Measurements from ENCODE around the gene ANKRD9.
A peak's percentile ranks its signal among the peaks of the same experiment; 100 is the strongest.
"Not testable (repeated sequence)": the region's sequence is repeated elsewhere in the genome, so short reads cannot be mapped to it uniquely, and the experiment has no call there.

Gene ANKRD9, protein sequence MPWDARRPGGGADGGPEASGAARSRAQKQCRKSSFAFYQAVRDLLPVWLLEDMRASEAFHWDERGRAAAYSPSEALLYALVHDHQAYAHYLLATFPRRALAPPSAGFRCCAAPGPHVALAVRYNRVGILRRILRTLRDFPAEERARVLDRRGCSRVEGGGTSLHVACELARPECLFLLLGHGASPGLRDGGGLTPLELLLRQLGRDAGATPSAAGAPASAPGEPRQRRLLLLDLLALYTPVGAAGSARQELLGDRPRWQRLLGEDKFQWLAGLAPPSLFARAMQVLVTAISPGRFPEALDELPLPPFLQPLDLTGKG

DNA sequence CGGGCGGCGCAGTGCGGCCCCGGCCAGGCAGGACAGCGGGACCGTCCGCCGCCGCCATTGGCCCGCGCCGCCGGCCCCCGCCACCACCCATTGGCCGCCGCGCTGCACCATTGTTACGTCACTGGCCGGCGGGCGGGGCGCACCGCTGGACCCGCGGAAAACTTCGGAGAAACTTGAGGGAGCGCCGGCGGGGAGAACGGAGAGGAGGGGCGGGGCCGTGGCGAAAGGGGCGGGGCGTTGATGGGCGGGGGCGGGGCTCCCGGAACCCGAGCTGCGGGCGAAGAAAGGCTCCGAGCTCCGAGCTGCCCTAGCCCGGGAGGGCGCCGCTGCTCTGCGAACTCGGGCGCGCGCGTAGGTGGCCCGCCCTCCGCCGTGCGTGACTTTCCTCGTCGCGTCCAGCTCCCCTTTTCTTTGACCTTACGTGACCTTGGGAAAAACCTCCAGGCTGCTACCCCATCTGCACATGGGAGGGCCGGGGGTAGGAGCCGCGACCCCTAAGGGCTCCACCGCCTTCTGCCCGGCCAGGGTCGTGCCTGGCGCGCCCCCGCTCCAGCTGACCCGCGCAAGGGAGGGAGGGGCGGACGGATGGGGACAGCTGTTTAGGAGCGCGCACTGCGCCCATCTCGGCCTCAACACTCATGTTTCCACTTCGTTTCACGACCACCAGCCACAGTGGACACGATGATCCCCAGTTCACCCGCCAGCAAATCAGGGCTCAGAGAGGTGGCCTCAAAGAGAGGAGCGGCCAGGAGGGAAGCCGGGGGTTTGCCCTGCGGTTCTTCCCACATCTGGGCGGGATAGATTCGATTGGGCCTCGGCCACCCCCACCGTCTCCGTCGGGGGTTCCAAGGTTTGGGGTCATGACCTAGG is at the start of gene ANKRD9:
Gene ANKRD9, minus strand, starts transcription at position 31 of the 870 bp plus-strand sequence. CDS start 1,887 bp downstream, outside the sequence.
- no peaks in the 10 kb centered on the region for H3K9me3 Mint-ChIP-seq
- peak within 1 kb of the TSS; percentile 80 for H3K4me3 Mint-ChIP-seq
- H3K27ac Mint-ChIP-seq, result peak within 1 kb of the TSS; percentile 67
- H3K36me3 Mint-ChIP-seq, result peaks cover 4% of the 10 kb centered on the region
- H3K4me1 Mint-ChIP-seq, result peaks cover 19% of the 10 kb centered on the region
- peak; percentile 92 for DNase-seq
- H3K27me3 Mint-ChIP-seq, result peaks cover 16% of the 10 kb centered on the region
- CTCF ChIA-PET, result interaction anchor here (1.1 kb wide), 1 partner anchor 10 kb away, joined by 3 read pairs; no protein-coding TSS in a partner anchor

DNA sequence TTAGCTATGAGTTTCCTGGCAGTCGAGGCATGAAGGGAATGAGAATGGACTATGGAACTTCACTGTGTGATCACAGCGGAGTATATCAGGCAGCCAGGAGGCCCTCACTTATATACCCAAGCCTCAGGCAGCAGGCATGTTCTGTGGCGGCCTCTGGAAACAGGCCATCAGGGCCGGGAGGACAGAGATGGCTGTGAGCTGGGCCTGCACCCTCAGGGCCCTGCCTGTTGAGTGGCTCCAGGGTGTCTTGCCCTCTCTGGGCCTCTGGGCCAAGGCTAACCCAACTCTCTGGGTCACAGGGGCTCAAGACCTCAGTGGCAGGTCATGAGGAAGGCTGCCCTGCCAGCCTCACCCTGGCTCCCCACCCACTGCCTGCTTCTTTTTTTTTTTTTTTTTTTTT is 49.0 kb upstream of the ANKRD9 start:
- Mint-ChIP-seq H3K27ac (no peak overlapping the region), H3K27me3 (peaks cover 12% of the 10 kb centered on the region), H3K4me1 (peaks cover 5% of the 10 kb centered on the region), H3K36me3 (no peaks in the 10 kb centered on the region), H3K4me3 (no peak overlapping the region), H3K9me3 (no peaks in the 10 kb centered on the region)
- CTCF ChIA-PET, result interaction anchor here (1.2 kb wide), 1 partner anchor 34 kb away, joined by 3 read pairs; no protein-coding TSS in a partner anchor
- DNase-seq, result no peak

DNA sequence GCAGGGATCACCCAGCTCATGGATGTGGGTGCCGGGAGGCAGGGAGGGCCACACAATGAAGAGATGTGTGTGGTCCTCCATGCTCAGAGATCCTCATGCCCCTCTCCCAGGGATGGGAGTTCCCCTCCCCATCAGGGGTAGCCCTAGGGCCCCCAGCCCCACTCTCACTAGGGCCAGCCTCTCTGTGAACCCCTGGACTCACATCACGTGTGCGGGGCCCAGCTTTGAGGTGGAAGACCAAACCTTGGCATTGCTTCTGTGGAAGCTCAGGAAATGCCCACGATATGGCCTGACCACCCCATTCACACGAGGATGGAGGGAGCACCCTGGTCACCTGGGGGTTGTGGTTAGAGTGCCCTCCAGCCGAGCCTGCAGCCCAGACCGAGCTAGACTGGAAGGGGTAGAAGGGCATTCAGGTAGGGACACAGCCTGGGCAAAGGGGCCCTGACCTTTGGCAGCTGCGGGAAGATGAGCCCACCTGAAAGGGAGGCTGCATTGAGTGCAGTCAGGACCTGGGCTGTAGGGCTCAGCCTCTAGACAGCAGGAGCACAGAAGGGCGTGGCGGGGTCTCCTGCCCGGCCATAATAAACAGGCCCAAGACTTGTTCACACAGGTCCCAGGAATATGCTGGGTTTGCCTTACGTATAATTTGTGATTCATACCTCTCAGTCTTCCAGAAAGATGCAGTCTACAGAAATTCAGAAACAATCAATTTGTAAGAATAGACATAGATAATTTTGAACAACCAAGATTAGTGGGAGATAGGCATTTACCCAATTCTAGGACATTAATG is 48.1 kb upstream of the ANKRD9 start:
- Mint-ChIP-seq H3K4me3 (no peak overlapping the region), H3K4me1 (peaks cover 5% of the 10 kb centered on the region), H3K27ac (no peak overlapping the region), H3K27me3 (peaks cover 17% of the 10 kb centered on the region), H3K9me3 (no peaks in the 10 kb centered on the region), H3K36me3 (no peaks in the 10 kb centered on the region)
- no peak for DNase-seq
- CTCF ChIA-PET, result interaction anchor here (1.2 kb wide), 1 partner anchor 33 kb away, joined by 3 read pairs; no protein-coding TSS in a partner anchor

DNA sequence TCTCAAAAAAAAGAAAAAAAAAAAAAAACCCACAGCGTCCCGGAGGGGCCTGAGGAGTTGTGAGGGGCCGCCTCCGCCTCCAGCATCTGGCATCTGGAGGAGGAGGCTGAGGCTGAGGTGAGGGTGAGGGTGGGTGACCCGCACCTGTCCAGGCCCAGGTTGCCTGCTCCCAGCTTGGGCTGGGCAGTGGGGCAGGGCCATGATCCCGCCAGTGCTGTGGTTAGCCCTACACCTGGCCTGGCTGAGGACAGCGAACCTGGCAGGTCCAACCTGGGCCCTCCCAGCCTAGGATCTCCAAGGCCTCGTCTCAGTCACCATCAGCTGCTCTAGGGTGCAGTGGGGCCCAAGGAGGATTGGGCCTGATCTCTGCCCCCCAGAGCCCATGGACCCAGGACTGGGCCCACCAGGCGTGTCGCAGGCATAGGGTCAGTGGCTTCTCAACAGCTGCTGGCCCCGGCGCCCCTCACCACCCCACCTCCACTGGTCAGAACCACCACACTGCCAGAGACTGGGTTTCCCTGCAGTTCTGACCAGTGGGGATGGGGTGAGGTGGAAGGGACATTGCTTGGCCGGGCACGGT is 46.6 kb upstream of the ANKRD9 start:
- DNase-seq, result no peak
- H3K4me1 Mint-ChIP-seq, result peaks cover 5% of the 10 kb centered on the region
- H3K36me3 Mint-ChIP-seq, result no peaks in the 10 kb centered on the region
- no peak overlapping the region for H3K27ac Mint-ChIP-seq
- H3K4me3 Mint-ChIP-seq, result no peak overlapping the region
- H3K9me3 Mint-ChIP-seq, result no peaks in the 10 kb centered on the region
- CTCF ChIA-PET, result no interaction called here
- peaks cover 17% of the 10 kb centered on the region for H3K27me3 Mint-ChIP-seq

DNA sequence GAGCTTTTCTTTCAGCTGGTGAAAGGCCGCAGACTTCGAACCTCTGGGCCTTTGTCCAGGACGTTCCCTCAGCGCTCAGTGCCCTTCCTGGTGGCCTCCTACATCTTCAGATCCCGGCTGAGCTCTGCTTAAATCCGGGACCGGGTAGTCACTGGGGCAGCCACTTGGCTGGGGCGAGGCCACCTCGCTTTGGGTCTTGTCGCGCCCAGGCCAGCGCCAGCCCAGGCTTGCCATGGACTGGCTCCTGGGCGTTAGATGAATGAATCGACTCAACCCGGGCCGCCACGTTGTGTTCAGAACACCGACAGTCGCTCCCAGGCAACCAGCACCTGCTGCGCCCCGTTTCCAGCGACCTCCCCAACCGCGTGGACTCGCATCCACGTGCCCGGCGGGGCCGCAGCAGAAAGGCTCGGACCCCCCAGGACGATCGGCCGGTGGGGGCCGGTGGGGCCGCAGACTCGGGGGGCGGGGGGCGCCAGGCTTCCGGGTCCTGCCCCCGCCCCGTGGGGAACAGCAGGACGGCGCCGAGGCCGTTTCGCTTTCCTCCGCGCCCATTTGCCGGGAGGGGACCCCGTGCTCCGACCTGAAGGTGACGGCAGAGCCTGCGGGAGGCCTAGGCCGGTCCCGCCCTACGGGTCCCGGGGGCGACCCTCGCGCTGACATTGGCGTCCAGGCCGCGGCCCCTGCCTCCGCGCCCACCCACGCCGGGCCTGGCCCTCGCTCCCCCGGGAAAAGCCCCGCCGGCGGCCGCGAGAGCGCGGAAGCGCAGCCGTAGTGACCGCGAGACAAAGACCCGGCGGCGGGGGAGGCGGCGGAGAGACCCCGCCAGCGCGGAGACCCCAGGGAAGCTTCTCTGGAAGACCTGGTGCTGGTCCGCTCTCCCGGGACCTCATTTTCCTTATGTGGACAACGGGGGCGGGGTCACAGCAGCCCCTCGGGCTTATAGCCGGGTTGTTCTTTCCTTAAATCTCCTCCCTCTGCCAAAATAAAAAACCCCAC is 45.5 kb upstream of the ANKRD9 start:
- Mint-ChIP-seq H3K4me3 (peak overlapping the region; percentile 64), H3K27ac (no peak overlapping the region), H3K27me3 (peaks cover 27% of the 10 kb centered on the region), H3K4me1 (peaks cover 3% of the 10 kb centered on the region), H3K9me3 (no peaks in the 10 kb centered on the region), H3K36me3 (no peaks in the 10 kb centered on the region)
- CTCF ChIA-PET, result no interaction called here
- DNase-seq, result peak; percentile 82

DNA sequence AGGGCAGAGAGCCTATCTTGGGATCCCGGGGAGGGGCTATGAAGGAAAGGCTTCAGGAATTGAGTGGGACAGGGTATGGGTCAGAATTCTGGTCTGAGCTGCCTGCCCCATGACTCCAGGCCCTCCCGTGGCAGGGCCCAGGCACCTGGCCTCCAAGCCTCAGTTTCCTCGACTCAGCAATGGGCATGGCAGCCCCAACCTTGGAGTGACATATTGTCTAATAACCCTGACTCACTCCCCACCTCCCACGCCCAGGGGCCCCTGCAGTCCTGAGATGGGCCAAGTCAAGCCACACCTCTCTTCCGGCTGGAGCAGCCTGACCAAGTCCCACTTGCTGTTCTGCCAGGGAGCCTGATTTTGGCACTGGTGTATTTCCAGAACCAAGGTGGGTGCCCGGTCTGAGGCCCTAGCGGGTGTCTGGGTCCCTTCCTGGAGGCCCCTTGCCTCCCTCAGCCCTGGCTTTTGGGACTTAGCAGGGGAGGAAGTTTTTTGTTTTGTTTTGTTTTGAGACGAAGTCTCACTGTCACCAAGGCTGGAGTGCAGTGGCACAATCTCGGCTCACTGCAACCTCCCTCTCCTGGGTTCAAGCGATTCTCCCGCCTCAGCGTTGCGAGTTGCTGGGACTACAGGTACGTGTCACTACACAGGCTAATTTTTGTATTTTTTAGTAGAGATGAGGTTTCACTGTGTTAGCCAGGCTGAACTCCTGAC is 42.6 kb upstream of the ANKRD9 start:
- Mint-ChIP-seq H3K27ac (no peak overlapping the region), H3K36me3 (no peaks in the 10 kb centered on the region), H3K4me1 (peaks cover 3% of the 10 kb centered on the region), H3K27me3 (peaks cover 54% of the 10 kb centered on the region), H3K9me3 (peaks cover 5% of the 10 kb centered on the region), H3K4me3 (no peak overlapping the region)
- no peak for DNase-seq
- CTCF ChIA-PET, result no interaction called here

DNA sequence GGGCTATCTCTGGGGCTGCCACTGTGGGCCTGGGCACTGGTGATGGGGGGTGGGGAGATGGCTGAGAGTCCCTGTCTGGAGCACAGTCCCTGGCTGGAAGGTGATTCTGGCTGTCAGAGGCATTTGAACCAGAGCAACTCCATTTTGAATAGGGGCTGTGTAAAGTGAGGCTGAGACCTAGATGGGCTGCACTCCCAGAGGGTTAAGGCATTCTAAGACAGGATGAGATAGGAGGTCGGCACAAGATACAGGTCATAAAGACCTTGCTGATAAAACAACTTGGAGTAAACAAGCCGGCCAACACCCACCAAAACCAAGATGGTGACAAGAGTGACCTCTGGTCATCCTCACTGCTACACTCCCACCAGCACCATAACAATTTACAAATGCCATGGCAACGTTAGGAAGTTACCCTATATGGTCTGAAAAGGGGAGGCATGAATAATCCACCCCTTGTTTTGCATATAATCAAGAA is 41.4 kb upstream of the ANKRD9 start:
- H3K4me1 Mint-ChIP-seq, CTCF ChIA-PET, DNase-seq, H3K9me3 Mint-ChIP-seq, H3K27ac Mint-ChIP-seq, H3K4me3 Mint-ChIP-seq, H3K36me3 Mint-ChIP-seq: not testable (repeated sequence)
- peaks cover 61% of the 10 kb centered on the region for H3K27me3 Mint-ChIP-seq

DNA sequence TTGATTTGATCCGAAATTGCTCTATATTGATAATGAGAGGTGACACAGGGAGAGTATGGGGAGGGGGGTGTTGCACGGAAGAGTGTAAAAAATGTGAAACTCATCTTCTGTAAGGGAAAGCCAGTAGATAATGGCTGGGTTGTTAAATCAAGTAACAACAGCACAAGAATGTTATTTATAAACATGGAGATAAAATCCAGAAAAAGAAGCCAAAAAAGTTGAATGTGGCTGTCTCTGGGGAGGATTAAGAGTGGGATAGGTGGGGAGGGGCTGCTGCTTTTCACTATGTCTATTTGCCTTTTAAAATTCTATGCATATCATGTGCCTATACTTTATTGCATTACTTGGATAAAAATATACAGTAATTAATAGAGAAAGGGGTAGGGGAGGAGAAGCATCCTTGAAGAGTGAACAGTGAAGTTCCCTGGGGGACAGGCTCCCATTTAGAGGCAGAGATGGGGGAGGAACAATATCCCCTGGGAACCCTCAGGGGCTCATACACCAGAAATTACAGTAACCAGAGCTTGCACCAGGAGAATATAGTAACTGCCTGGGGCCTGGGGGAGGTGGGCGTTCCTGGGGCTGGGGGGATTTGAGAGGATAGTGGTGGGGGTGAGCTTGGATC is 39.2 kb upstream of the ANKRD9 start:
- CTCF ChIA-PET, result interaction anchor here (1.1 kb wide), 1 partner anchor 46 kb away, joined by 6 read pairs; no protein-coding TSS in a partner anchor
- H3K4me1 Mint-ChIP-seq, result peaks cover 7% of the 10 kb centered on the region
- no peak for DNase-seq
- no peak overlapping the region for H3K27ac Mint-ChIP-seq
- H3K36me3 Mint-ChIP-seq, result no peaks in the 10 kb centered on the region
- H3K27me3 Mint-ChIP-seq, result peaks cover 80% of the 10 kb centered on the region
- no peak overlapping the region for H3K4me3 Mint-ChIP-seq
- H3K9me3 Mint-ChIP-seq, result peaks cover 5% of the 10 kb centered on the region

DNA sequence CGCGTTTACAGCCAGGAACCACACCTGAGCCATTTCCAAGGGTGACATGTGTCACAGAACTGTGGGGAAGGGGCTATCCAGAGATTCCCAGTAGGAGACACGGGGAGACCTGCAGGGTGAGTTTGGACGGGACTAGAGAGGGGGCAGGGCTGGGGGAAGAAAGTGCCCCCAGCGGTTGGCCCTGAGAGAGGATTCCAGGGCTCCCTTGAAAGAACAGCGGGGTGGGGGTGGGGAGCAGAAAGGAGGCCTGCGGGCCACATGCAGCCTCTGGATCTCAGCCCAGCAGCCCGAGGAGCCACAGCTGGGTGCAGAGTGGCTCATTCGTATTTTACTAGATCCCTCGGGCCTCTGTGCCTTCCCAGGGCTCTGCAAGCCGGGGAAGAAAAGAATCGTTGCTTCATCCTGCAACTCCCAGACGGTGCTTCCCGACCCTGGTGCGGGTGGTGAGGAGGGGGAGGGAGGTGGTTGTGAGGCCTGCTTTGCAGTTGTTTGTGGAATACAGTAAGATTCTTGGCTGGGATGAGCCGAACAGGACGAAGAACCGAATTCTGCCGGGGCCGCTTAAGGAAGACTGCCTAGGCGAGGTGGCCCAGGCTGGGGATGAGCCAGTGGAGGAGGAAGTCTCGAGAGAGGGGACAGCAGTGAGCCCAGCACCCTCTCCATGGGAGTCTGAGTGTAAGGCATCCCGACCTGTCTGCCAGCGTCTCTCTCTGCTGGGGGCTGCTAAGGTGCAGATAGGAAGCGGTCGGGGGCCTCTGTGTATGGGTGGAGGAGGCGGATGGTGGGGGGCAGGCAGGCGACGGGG is 36.1 kb upstream of the ANKRD9 start:
- CTCF ChIA-PET, result no interaction called here
- Mint-ChIP-seq H3K27ac (no peak overlapping the region), H3K27me3 (peaks cover 85% of the 10 kb centered on the region), H3K4me3 (peak overlapping the region; percentile 26), H3K4me1 (peaks cover 7% of the 10 kb centered on the region), H3K36me3 (no peaks in the 10 kb centered on the region), H3K9me3 (peaks cover 5% of the 10 kb centered on the region)
- no peak for DNase-seq

DNA sequence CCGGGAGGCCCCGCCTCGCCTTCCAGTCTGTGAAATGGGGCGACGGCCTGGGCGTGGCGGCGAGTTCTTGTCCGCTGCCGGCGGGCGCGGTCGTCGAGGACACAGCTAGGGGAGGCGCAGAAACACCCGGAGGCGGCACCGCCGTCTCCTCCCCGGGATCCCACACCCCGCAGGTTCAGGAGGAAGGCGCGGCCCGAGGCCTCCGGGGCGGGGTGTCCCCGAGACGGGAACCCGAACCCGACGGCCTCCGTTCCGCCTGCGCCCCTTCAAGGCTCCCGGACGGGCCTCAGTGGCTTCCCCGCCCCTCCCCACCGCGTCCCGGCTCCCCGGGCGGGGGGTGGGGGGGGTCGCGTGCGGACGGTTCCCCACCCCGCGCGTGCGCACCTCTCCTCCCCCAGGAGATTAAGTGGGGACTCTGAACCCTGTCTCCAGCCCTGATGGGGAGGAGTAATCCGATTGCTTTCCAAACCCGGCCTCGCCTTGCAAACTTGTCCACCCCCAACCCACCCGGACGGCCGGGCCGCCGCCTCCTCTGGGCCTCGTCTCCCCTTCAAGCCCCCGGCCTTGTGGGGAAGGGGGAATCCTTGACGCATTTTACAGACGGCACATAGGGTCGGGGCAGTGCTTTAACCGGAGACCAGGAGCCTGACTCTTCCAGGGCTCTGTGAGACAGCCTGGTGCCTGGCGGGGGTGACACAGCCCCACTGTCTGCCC is 35.3 kb upstream of the ANKRD9 start:
- Mint-ChIP-seq H3K27me3 (peaks cover 78% of the 10 kb centered on the region), H3K9me3 (peaks cover 5% of the 10 kb centered on the region), H3K4me1 (peaks cover 7% of the 10 kb centered on the region), H3K27ac (no peak overlapping the region), H3K36me3 (no peaks in the 10 kb centered on the region), H3K4me3 (peak overlapping the region; percentile 26)
- CTCF ChIA-PET, result no interaction called here
- DNase-seq, result peak; percentile 64

Data from activated naive CD4-positive, alpha-beta T cell treated with anti-CD3 and anti-CD28 coated beads, Interleukin-2, amount 10 ng/mL, durations not matched to agents 7 days and 5 days (primary cell).